EL (cell line): ENCODE data around the gene WBP11.

Experiments
- DNase-seq: peaks from one replicate; pipeline ENCODE4 v3.0.0-alpha.2; 2016

Gene WBP11

GRCh38 chr12:14824012-14824634 is 20.8 kb upstream of the WBP11 start:
- DNase-seq, result peak; percentile 17

- no peak for DNase-seq
Observed at GRCh38 chr12:14814014-14814413, 10.7 kb upstream of the WBP11 start, which contains the start of gene SMCO3. SMCO3 (minus strand) TSS chr12:14814182; CDS start chr12:14806680, 7,502 bp downstream.

- DNase-seq, result no peak
Observed at GRCh38 chr12:14811486-14811885, 8.2 kb upstream of the WBP11 start.

- DNase-seq, result peak; percentile 28
Observed at GRCh38 chr12:14810953-14811483, 7.7 kb upstream of the WBP11 start.

- no peak for DNase-seq
Observed at GRCh38 chr12:14810167-14810952, 7.1 kb upstream of the WBP11 start.

GRCh38 chr12:14803830-14804160 is 517 bp upstream of the WBP11 start:
- no peak for DNase-seq

- DNase-seq, result no peak
Observed at GRCh38 chr12:14802721-14803010, 612 bp downstream of the WBP11 start.

GRCh38 chr12:14802247-14802646 is 1.0 kb downstream of the WBP11 start:
- no peak for DNase-seq

- no peak for DNase-seq
Observed at GRCh38 chr12:14795028-14795448, 8.2 kb downstream of the WBP11 start.

- DNase-seq, result no peak
Observed at GRCh38 chr12:14785568-14785967, 17.7 kb downstream of the WBP11 start.

- DNase-seq, result no peak
Observed at GRCh38 chr12:14784471-14784870, 18.8 kb downstream of the WBP11 start.

GRCh38 chr12:14782756-14783155 is 20.5 kb downstream of the WBP11 start:
- DNase-seq, result no peak

GRCh38 chr12:14781563-14781962 is 21.7 kb downstream of the WBP11 start:
- no peak for DNase-seq

- DNase-seq, result no peak
Observed at GRCh38 chr12:14780859-14781258, 22.4 kb downstream of the WBP11 start.

- DNase-seq, result no peak
Observed at GRCh38 chr12:14779834-14780233, 23.4 kb downstream of the WBP11 start.

- DNase-seq, result peak; percentile 36
Observed at GRCh38 chr12:14777271-14777670, 26.0 kb downstream of the WBP11 start.

GRCh38 chr12:14776236-14776961 is 26.9 kb downstream of the WBP11 start:
- DNase-seq, result peak; percentile 13

- DNase-seq, result peak; percentile 65
Observed at GRCh38 chr12:14775636-14775980, 27.7 kb downstream of the WBP11 start.

- DNase-seq, result peak; percentile 62
Observed at GRCh38 chr12:14774906-14775635, 28.2 kb downstream of the WBP11 start.

GRCh38 chr12:14774074-14774905 is 29.0 kb downstream of the WBP11 start:
- DNase-seq, result peak; percentile 97

GRCh38 chr12:14773685-14774073 is 29.6 kb downstream of the WBP11 start:
- DNase-seq, result no peak

- DNase-seq, result no peak
Observed at GRCh38 chr12:14772946-14773345, 30.3 kb downstream of the WBP11 start.
